Measurements from ENCODE around the gene INVS. TPM values are rescaled to one million over a fixed set of nuclear protein-coding genes. Genes with fewer than 3 reads are reported as not detected.

Gene INVS
- total and polyA plus RNA-seq, 2 of the 4 experiments (the other 2 are of a cell fraction): 9.2 to 33.5 TPM

DNA sequence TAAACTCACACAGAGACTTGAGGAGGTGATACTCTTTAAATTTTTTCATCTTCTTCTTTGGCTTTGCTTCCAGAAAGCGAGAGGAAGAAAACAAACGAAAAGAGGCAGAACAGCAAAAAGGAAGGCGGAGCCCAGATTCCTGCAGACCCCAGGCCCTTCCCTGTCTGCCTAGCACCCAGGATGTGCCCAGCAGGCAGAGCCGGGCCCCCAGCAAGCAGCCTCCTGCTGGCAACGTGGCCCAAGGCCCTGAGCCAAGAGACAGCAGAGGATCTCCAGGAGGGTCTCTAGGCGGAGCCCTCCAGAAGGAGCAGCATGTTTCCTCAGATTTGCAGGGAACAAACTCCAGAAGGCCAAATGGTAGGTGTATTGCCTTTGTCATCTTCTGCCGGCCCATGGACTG is 185.2 kb downstream of the INVS start:
- Histone ChIP-seq H4K91ac (ENCODE audit: insufficient read depth, low read depth, low read length) (no peak overlapping the region), H2AK9ac (replicated peaks; ENCODE audit: low read depth, low read length, poor library complexity) (no peak overlapping the region), H3K79me1 (ENCODE audit: low read depth in 1 of 2, low read length in 2 of 2) (peaks cover 2 to 10% of the 10 kb centered on the region in 2 experiments; a peak in 1 of 4 replicates), H3K14ac (replicated peaks; ENCODE audit: low read depth, low read length) (no peak overlapping the region), H2AK5ac (ENCODE audit: low read depth, low read length) (no peak overlapping the region), H3K56ac (ENCODE audit: extremely low read depth, insufficient read depth, low read length) (no peak overlapping the region), H3K27me3 (ENCODE audit: control insufficient read depth, insufficient read depth, low read length) (no peaks in the 10 kb centered on the region), H2AFZ (replicated peaks; ENCODE audit: low read length, poor library complexity) (no peak overlapping the region), H3K36me3 (ENCODE audit: control insufficient read depth, insufficient read depth, low read length) (peaks cover 17% of the 10 kb centered on the region), H4K20me1 (ENCODE audit: insufficient read depth, low read length) (no peaks in the 10 kb centered on the region), H3K27ac (ENCODE audit: insufficient read depth, low read length) (no peak overlapping the region), H3K4me3 (ENCODE audit: insufficient read depth, low read depth, low read length) (no peak overlapping the region), H3K4ac (ENCODE audit: low read depth, low read length) (no peak overlapping the region), H2BK15ac (ENCODE audit: low read depth, low read length) (no peak overlapping the region), H3K4me1 (ENCODE audit: control insufficient read depth, insufficient read depth, low read length) (no peaks in the 10 kb centered on the region), H3K9me3 (ENCODE audit: control insufficient read depth, insufficient read depth, low read length) (no peaks in the 10 kb centered on the region), H2BK5ac (ENCODE audit: low read depth, low read length, poor library complexity, severe bottlenecking) (no peak overlapping the region), H3K18ac (ENCODE audit: low read depth, low read length) (no peak overlapping the region), H3K23ac (ENCODE audit: low read depth, low read length) (no peak overlapping the region), H4K5ac (ENCODE audit: low read depth, low read length) (no peak overlapping the region), H2BK120ac (ENCODE audit: low read depth, low read length) (no peak overlapping the region), H4K8ac (ENCODE audit: low read depth in 2 of 2, low read length in 2 of 2) (no peak overlapping the region), H2BK20ac (ENCODE audit: low read depth, low read length) (no peak overlapping the region), H3K9ac (ENCODE audit: low read depth, low read length) (no peak overlapping the region), H3K9me1 (ENCODE audit: insufficient read depth, low read length) (no peaks in the 10 kb centered on the region), H3K4me2 (ENCODE audit: low read depth, low read length) (no peak overlapping the region)
- DNase-seq: no peak
- CTCF ChIA-PET: interaction anchor here (0.6 kb wide), 1 partner anchor 1102 kb away, joined by 3 read pairs; no protein-coding TSS in a partner anchor
- no peak for TF ChIP-seq POLR2A (IDR thresholded peaks at IDR 0.05; ENCODE audit: low read depth, low read length)
- no peak for TF ChIP-seq SMC3 (IDR thresholded peaks at IDR 0.05; ENCODE audit: low read depth, low read length)
- TF ChIP-seq RAD21 (IDR thresholded peaks at IDR 0.05; ENCODE audit: low read length): no peak
- TF ChIP-seq, protein P1, sequence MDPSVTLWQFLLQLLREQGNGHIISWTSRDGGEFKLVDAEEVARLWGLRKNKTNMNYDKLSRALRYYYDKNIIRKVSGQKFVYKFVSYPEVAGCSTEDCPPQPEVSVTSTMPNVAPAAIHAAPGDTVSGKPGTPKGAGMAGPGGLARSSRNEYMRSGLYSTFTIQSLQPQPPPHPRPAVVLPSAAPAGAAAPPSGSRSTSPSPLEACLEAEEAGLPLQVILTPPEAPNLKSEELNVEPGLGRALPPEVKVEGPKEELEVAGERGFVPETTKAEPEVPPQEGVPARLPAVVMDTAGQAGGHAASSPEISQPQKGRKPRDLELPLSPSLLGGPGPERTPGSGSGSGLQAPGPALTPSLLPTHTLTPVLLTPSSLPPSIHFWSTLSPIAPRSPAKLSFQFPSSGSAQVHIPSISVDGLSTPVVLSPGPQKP (IDR thresholded peaks at IDR 0.05; ENCODE audit: borderline replicate concordance, low read depth, low read length): no peak
- no peak for TF ChIP-seq MXI1 (IDR thresholded peaks at IDR 0.05; ENCODE audit: borderline replicate concordance, low read depth, low read length)
- TF ChIP-seq CHD1 (IDR thresholded peaks at IDR 0.05; ENCODE audit: low read depth, low read length): no peak
- no peak for TF ChIP-seq NFE2L2 (IDR thresholded peaks at IDR 0.05; ENCODE audit: low read depth, low read length)
- no peak for TF ChIP-seq RFX5 (IDR thresholded peaks at IDR 0.05; ENCODE audit: low read depth, low read length)
- intact Hi-C loops (cut with micrococcal nuclease) (no loop called here), in situ Hi-C loops (cut with MboI; ENCODE audit: low sequenced_read_pairs) (no loop called here), dilution Hi-C loops (cut with HindIII; ENCODE audit: low sequenced_read_pairs, unreplicated experiment) (no loop called here)
- 100% methylated on average over 1 of the region's 7 CpGs; no CpG with 5 or more reads in 1 of the 2 experiments for WGBS, 2 experiments (ENCODE audit: extremely low coverage in 2 of 2, insufficient read length in 1 of 2)
- BruUV-seq (replicated peaks): no TSS peak
- POLR2A ChIA-PET (ENCODE audit: unreplicated experiment): no interaction called here
- no peak for ATAC-seq (ENCODE audit: low read depth)
